Neural progenitor cell (in vitro differentiated cells): ENCODE results near the gene FAM83E. TPM values are rescaled to one million over a fixed set of nuclear protein-coding genes. Genes with fewer than 3 reads are reported as not detected.

Experiments used
- DNase-seq: peaks from one replicate; pipeline ENCODE4 v3.0.0-alpha.2; 2016; ENCODE audit warnings: low spot score
- H2AFZ ChIP-seq: fragments of 200-600 bp; sonication (generic); replicated peaks from 2 replicates; pipeline ENCODE4 v1.6.1; 2016; ENCODE audit warnings: antibody characterized with exemption
- H3F3A ChIP-seq: fragments of 200-600 bp; sonication (generic); 2 replicates; pipeline ENCODE4 v1.6.1; 2016; ENCODE audit warnings: antibody characterized with exemption, low read depth
- H3K27ac ChIP-seq: fragments of 200-600 bp; sonication (generic); 2 replicates; pipeline ENCODE4 v1.5.1; 2016; ENCODE audit warnings: mild to moderate bottlenecking
- H3K27me3 ChIP-seq: fragments of 200-600 bp; sonication (generic); 2 replicates; pipeline ENCODE4 v1.6.1; 2016; ENCODE audit warnings: mild to moderate bottlenecking, moderate library complexity
- H3K36me3 ChIP-seq: fragments of 200-600 bp; sonication (generic); 2 replicates; pipeline ENCODE4 v1.5.1; 2016
- H3K4me1 ChIP-seq: fragments of 200-600 bp; sonication (generic); 2 replicates; pipeline ENCODE4 v1.6.1; 2016; ENCODE audit warnings: mixed run types
- H3K4me2 ChIP-seq: fragments of 200-600 bp; sonication (generic); 2 replicates; pipeline ENCODE4 v1.6.1; 2016
- H3K4me3 ChIP-seq: fragments of 200-600 bp; sonication (generic); 2 replicates; pipeline ENCODE4 v1.5.1; 2016
- H3K79me2 ChIP-seq: fragments of 200-600 bp; sonication (generic); 2 replicates; pipeline ENCODE4 v1.6.1; 2016; ENCODE audit warnings: low read depth
- H3K9ac ChIP-seq: fragments of 200-600 bp; sonication (generic); 2 replicates; pipeline ENCODE4 v1.6.1; 2016
- H3K9me3 ChIP-seq: fragments of 200-600 bp; sonication (generic); 2 replicates; pipeline ENCODE4 v1.5.1; 2016; ENCODE audit warnings: low read depth
- H4K20me1 ChIP-seq: fragments of 200-600 bp; sonication (generic); 2 replicates; pipeline ENCODE4 v1.6.1; 2016; ENCODE audit warnings: low read depth
- H3K27ac Mint-ChIP-seq: 3 replicates; pipeline ENCODE4 v1.8.0; 2021; ENCODE audit warnings: mixed read lengths
- H3K27me3 Mint-ChIP-seq: 2 replicates; pipeline ENCODE4 v1.8.0; 2022; ENCODE audit warnings: low read depth, mild to moderate bottlenecking, inconsistent platforms, moderate library complexity, mixed read lengths; ENCODE audit not compliant: insufficient read depth
- H3K36me3 Mint-ChIP-seq: 3 replicates; pipeline ENCODE4 v1.8.0; 2021; ENCODE audit warnings: mixed read lengths
- H3K4me1 Mint-ChIP-seq: 3 replicates; pipeline ENCODE4 v1.8.0; 2021; ENCODE audit warnings: mixed read lengths
- H3K4me3 Mint-ChIP-seq: 3 replicates; pipeline ENCODE4 v1.8.0; 2021; ENCODE audit warnings: mild to moderate bottlenecking, moderate library complexity, mixed read lengths
- H3K9me3 Mint-ChIP-seq: 3 replicates; pipeline ENCODE4 v1.8.0; 2020; ENCODE audit warnings: mixed read lengths
- EZH2 ChIP-seq: fragments of 200-600 bp; sonication (generic); IDR thresholded peaks from 2 replicates; pipeline ENCODE4 v1.6.1; 2017; ENCODE audit warnings: antibody characterized with exemption, mild to moderate bottlenecking, moderate library complexity
- EZH2phosphoT487 ChIP-seq: fragments of 200-600 bp; sonication (generic); IDR thresholded peaks from 2 replicates; pipeline ENCODE4 v1.6.1; 2017; ENCODE audit warnings: antibody characterized with exemption
- total RNA-seq: library from RNA; depleted of rRNA; stranded (reverse); fragments of >200 nt; gene quantifications from 2 replicates; pipeline ENCODE4 v1.2.3, GENCODE V29; 2015; ENCODE audit warnings: low replicate concordance
- TF ChIP-seq, protein P1 (sequence below): fragments of 200-600 bp; sonication (generic); IDR thresholded peaks from 2 replicates; pipeline ENCODE4 v1.5.1; 2017; ENCODE audit warnings: antibody characterized with exemption, mild to moderate bottlenecking

The FAM83E gene
- total RNA-seq, 1 donor from 2014 or later, result 0.06 TPM

DNA sequence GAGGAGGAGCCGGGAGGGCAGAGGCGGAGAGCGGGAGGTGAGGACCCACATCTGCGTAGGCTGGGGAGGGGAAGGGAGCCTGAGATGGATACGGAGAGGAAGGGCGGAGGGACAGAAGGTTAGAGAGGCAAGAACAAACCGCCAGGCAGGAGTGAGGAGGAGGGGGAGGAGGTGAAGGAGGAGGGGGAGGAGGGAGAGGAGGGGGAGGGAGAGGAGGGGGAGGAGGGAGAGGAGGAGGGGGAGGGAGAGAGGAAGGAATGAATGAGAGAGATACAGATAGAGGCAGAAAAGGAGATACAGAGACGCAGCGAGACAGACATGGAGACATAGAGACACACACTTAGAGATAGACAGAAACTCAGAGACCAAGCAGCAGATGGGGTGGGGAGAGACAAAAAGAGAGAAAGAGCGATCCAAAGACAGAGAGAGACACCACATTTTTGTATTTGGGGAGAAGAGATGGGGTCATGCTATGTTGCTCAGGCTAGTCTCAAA is 31.9 kb upstream of the FAM83E start:
- H3K27ac ChIP-seq, result no peak overlapping the region
- Mint-ChIP-seq H3K9me3 (no peaks in the 10 kb centered on the region), H3K4me1 (peaks cover 22% of the 10 kb centered on the region), H3K27ac (peak overlapping the region; percentile 0), H3K36me3 (peaks cover 2% of the 10 kb centered on the region), H3K27me3 (peaks cover 7% of the 10 kb centered on the region), H3K4me3 (peak overlapping the region; percentile 77)
- no peak for DNase-seq
- H3K4me1 ChIP-seq, result peaks cover 5% of the 10 kb centered on the region
- H3K9ac ChIP-seq, result no peak overlapping the region
- H3K4me2 ChIP-seq, result peak overlapping the region; percentile 95
- TF ChIP-seq, protein P1, sequence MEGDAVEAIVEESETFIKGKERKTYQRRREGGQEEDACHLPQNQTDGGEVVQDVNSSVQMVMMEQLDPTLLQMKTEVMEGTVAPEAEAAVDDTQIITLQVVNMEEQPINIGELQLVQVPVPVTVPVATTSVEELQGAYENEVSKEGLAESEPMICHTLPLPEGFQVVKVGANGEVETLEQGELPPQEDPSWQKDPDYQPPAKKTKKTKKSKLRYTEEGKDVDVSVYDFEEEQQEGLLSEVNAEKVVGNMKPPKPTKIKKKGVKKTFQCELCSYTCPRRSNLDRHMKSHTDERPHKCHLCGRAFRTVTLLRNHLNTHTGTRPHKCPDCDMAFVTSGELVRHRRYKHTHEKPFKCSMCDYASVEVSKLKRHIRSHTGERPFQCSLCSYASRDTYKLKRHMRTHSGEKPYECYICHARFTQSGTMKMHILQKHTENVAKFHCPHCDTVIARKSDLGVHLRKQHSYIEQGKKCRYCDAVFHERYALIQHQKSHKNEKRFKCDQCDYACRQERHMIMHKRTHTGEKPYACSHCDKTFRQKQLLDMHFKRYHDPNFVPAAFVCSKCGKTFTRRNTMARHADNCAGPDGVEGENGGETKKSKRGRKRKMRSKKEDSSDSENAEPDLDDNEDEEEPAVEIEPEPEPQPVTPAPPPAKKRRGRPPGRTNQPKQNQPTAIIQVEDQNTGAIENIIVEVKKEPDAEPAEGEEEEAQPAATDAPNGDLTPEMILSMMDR, result no peak
- no peak for TF ChIP-seq EZH2
- no peak for TF ChIP-seq EZH2phosphoT487
- H3K79me2 ChIP-seq, result peaks cover 15% of the 10 kb centered on the region
- no peak overlapping the region for H2AFZ ChIP-seq
- H3K4me3 ChIP-seq, result peak overlapping the region; percentile 71
- no peaks in the 10 kb centered on the region for H4K20me1 ChIP-seq
- H3K36me3 ChIP-seq, result no peaks in the 10 kb centered on the region
- H3K9me3 ChIP-seq, result no peaks in the 10 kb centered on the region
- no peaks in the 10 kb centered on the region for H3K27me3 ChIP-seq
- H3F3A ChIP-seq, result peaks cover 19% of the 10 kb centered on the region

DNA sequence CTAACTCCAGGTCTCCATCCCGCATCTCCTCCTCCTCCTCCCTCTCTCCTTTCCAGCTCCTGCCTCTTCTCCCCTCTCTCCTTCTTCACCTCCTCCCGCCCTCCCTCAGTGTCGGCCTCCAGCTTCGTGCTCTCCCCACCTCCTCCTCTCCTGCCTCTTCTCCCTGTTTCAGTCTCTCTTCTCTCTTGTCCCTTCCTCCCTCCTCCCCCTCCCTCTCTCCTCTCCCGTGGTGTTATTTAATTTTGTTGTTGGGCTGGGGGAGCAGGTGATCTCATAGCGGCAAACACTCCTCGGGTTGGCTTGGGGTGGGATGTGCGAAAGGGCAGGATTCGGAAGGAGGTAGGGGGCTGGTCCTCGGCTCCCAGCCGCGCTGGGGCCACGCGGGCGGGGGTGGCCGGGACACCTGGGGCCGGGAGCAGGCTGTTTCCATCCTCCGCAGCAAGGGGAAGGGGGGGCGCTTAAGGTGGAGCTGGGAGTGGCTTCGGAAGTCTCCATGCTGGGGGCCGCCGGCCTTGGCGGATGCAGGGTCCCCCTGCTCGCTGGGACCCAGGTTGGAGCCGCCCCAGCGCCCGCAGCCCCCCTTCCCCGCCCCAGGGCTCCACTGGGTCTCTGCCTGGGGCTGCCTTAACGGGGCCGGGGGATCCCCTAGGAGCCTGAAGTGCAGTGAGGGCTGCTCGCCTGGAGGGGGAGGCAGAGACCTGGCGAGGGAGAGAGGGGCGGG is 31.3 kb upstream of the FAM83E start, which contains the start of gene CA11:
Gene CA11 (minus strand): TSS at position 187 of the 721 bp plus-strand sequence. CDS start 555 bp downstream, outside the sequence.
- H3K4me3 ChIP-seq, result peak within 1 kb of the TSS; percentile 71
- no peaks in the 10 kb centered on the region for H4K20me1 ChIP-seq
- peak within 1 kb of the TSS; percentile 81 for H3K27ac ChIP-seq
- H3K79me2 ChIP-seq, result peaks cover 15% of the 10 kb centered on the region
- Mint-ChIP-seq H3K4me1 (peaks cover 22% of the 10 kb centered on the region), H3K27ac (peak within 1 kb of the TSS; percentile 91), H3K4me3 (peak within 1 kb of the TSS; percentile 91), H3K9me3 (no peaks in the 10 kb centered on the region), H3K27me3 (peaks cover 7% of the 10 kb centered on the region), H3K36me3 (peaks cover 2% of the 10 kb centered on the region)
- peak within 1 kb of the TSS; percentile 95 for H3K4me2 ChIP-seq
- H2AFZ ChIP-seq, result peak within 1 kb of the TSS; percentile 67
- H3K36me3 ChIP-seq, result no peaks in the 10 kb centered on the region
- H3F3A ChIP-seq, result peaks cover 19% of the 10 kb centered on the region
- peak; percentile 96 for DNase-seq
- TF ChIP-seq EZH2phosphoT487, result no peak
- TF ChIP-seq, protein P1, result peak; percentile 83
- H3K4me1 ChIP-seq, result peaks cover 5% of the 10 kb centered on the region
- H3K9ac ChIP-seq, result no peak within 1 kb of the TSS
- H3K27me3 ChIP-seq, result no peaks in the 10 kb centered on the region
- no peaks in the 10 kb centered on the region for H3K9me3 ChIP-seq

DNA sequence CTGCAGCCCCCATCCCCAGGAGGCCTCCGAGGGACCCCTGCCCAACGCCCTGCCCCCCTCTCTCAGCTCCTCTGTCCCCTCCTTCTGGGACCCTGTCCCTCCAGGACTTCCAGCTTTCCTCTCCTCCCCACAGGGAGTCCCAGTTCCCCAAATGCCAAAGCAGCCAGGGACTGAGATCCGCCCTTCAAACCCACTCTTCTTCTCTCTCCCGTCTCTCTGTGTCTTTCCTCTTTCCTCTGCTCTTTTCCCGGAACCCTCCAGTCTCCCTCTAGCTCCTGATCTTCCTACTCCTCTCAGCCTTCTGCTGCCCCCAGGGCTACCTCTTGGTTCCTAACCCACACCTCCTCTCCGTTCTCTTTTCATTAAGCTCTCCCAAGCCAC is 30.7 kb upstream of the FAM83E start:
- Histone ChIP-seq H3K4me2 (peak overlapping the region; percentile 95), H3K79me2 (peaks cover 15% of the 10 kb centered on the region), H3F3A (peaks cover 19% of the 10 kb centered on the region), H4K20me1 (no peaks in the 10 kb centered on the region), H3K9ac (no peak overlapping the region), H3K9me3 (no peaks in the 10 kb centered on the region), H3K4me1 (peaks cover 5% of the 10 kb centered on the region), H2AFZ (peak overlapping the region; percentile 67), H3K4me3 (peak overlapping the region; percentile 71), H3K36me3 (no peaks in the 10 kb centered on the region), H3K27ac (peak overlapping the region; percentile 81), H3K27me3 (no peaks in the 10 kb centered on the region)
- Mint-ChIP-seq H3K36me3 (peaks cover 2% of the 10 kb centered on the region), H3K4me3 (peak overlapping the region; percentile 91), H3K9me3 (no peaks in the 10 kb centered on the region), H3K27ac (peak overlapping the region; percentile 91), H3K4me1 (peaks cover 22% of the 10 kb centered on the region), H3K27me3 (peaks cover 7% of the 10 kb centered on the region)
- TF ChIP-seq EZH2 (no peak), EZH2phosphoT487 (no peak)
- TF ChIP-seq, protein P1, result no peak
- peak; percentile 70 for DNase-seq
